Mammary epithelial cell (primary cell): ENCODE data around the gene NEDD8.

Experiments
- CTCF ChIP-seq, 2 donors: IDR thresholded peaks in 1 of 2; conservative IDR thresholded peaks in 1 of 2; 2 replicates each; pipeline ENCODE4 v1.5.1; 2011 to 2012; ENCODE audit warnings: inconsistent platforms in 2 of 2, low read length in 2 of 2, mild to moderate bottlenecking in 2 of 2, control low read depth in 1 of 2, low read depth in 1 of 2; ENCODE audit not compliant: insufficient read depth in 1 of 2; ENCODE audit errors: extremely low read depth in 1 of 2
- EZH2 ChIP-seq: IDR thresholded peaks from 2 replicates; pipeline ENCODE4 v1.6.1; 2012; ENCODE audit warnings: low read length, inconsistent platforms, borderline replicate concordance

DNA sequence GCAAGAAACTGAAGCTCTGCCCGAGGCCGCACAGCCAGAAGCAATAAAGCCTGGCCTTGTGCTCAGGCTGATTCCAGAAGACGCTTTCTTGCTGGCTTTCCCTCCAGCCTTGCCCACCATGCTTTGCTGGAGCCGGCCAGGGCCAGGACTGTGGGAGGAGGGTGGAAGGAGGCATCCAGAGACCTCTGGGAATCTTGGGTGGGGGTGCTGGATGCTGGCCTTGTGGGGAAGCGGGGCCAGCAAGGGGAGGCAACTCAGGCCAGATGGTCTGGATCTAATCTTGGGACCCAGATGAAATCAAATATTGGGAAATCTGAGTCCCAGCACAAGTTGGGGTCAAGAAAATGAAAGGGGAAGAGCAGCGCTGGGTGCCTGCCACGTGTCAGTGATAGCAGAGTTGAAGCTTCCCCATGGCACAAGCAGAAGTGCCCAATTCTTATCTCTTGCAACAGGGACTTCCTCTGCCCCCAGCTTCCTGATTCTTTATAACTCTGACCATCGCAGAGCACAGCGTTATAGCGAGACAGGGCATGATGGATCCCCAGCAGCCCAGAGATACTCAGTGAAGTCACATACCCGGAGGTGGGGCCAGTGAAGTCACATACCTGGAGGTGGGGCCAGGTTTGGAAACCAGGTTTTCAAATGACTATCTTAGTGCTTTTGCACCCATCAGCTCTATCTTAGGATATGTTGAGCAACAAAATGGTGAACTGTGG, 45.6 kb upstream of the NEDD8 start:
- TF ChIP-seq CTCF (conservative IDR thresholded peaks at IDR 0.05 in 1 of 2, IDR thresholded peaks at IDR 0.05 in 1 of 2; ENCODE audit: extremely low read depth in 1 of 2, insufficient read depth in 1 of 2, low read depth in 1 of 2, low read length in 2 of 2) (no peak), EZH2 (no peak)
